Measurements from ENCODE around the gene RAB5IF.
A peak's percentile ranks its signal among the peaks of the same experiment; 100 is the strongest.

The RAB5IF gene

DNA sequence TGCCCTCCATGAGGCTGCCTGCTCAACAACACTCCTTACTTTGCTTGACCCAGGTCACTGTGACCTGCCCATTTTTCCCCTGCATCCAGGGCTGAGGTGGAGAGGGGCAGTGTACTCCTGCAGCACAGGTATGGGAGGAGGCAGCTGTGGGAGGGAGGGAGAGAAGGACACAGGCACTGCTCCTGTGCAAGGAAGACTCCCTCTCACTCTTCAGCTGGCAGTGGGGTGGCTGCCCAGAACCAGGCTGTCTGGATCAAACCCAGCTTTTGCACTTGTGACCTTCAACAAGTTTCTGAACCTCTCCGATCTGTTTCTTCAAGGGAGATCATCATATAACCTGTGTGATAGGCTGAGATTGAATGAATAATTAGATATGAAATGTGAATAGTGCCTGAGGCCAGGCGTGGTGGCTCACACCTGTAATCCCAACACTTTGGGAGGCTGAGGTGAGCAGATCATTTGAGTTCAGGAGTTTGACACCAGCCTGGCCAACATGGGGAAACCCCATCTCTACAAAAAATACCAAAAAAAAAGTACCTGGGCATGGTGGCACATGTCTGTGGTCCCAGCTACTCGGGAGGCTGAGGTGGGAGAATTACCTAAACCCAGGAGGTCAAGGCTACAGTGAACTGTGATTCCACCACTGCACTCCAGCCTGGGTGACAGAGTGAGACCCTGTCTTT is 18.1 kb upstream of the RAB5IF start:
- TF ChIP-seq, protein P1, sequence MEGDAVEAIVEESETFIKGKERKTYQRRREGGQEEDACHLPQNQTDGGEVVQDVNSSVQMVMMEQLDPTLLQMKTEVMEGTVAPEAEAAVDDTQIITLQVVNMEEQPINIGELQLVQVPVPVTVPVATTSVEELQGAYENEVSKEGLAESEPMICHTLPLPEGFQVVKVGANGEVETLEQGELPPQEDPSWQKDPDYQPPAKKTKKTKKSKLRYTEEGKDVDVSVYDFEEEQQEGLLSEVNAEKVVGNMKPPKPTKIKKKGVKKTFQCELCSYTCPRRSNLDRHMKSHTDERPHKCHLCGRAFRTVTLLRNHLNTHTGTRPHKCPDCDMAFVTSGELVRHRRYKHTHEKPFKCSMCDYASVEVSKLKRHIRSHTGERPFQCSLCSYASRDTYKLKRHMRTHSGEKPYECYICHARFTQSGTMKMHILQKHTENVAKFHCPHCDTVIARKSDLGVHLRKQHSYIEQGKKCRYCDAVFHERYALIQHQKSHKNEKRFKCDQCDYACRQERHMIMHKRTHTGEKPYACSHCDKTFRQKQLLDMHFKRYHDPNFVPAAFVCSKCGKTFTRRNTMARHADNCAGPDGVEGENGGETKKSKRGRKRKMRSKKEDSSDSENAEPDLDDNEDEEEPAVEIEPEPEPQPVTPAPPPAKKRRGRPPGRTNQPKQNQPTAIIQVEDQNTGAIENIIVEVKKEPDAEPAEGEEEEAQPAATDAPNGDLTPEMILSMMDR (IDR thresholded peaks at IDR 0.05; ENCODE audit: low read depth, low read length) = no peak

DNA sequence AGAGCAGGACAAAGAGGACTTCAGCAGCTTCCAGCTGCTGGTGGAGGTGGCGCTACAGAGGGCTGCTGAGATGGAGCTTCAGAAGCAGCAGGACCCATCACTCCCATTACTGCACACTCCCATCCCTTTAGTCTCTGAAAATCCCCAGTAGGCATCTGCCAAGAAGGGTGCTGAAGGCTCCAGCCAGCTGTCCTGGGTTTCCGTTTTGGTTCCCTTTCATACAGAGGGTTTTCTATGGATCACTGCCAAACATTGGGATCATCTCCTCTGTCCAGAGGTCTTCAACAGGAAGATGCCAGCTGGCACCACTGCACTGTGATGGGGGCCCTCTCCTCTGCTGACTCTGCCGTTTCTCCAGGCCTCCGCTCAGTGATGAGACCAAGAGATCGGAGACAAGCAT is 14.3 kb upstream of the RAB5IF start:
- TF ChIP-seq, protein P1 (IDR thresholded peaks at IDR 0.05; ENCODE audit: low read depth, low read length) = no peak
- DNase-seq (ENCODE audit: extremely low read depth, low read depth) = no peak

More for the DNA sequence above, 18.1 kb upstream of the RAB5IF start:
- DNase-seq (ENCODE audit: extremely low read depth, low read depth) = no peak

DNA sequence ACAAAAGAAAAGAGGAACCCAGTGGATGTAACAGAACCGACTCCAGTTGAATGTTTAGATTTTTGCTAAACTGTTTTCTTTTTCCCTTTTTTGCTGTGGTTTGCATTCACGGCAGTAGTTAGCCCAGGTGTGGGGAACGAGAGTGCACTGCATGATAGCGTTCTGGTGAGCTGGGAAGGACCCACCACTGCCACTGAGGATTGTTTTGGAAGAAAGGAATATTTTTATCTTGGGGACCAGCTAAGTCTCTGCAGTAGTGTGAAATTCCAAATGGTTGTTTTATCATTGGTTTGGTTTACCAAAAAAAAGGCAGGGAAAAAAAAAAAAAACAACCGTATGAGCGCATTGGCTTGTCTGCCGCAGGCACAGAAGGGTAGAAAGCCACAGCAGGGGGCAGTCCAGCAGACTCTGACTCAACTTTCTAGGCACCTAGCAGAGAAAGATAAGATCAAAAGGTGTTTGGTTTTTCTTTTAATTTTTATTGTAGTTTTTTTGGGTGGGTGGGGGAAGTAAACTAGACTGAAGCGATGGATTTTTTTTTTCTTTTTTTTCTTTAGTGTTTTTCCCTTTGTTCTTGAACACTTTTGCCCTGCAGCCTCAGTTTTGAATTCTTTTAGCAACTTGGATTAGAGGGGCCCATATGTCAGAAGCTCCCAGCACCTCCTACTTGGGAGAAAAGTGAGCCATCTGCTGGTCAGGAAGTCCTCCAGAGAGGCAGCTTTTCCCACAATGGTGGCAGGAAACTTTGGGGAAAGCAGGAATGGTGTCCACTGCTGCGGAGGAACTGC is 13.5 kb upstream of the RAB5IF start:
- DNase-seq (ENCODE audit: extremely low read depth, low read depth) = no peak
- TF ChIP-seq, protein P1 (IDR thresholded peaks at IDR 0.05; ENCODE audit: low read depth, low read length) = peak; percentile 54

DNA sequence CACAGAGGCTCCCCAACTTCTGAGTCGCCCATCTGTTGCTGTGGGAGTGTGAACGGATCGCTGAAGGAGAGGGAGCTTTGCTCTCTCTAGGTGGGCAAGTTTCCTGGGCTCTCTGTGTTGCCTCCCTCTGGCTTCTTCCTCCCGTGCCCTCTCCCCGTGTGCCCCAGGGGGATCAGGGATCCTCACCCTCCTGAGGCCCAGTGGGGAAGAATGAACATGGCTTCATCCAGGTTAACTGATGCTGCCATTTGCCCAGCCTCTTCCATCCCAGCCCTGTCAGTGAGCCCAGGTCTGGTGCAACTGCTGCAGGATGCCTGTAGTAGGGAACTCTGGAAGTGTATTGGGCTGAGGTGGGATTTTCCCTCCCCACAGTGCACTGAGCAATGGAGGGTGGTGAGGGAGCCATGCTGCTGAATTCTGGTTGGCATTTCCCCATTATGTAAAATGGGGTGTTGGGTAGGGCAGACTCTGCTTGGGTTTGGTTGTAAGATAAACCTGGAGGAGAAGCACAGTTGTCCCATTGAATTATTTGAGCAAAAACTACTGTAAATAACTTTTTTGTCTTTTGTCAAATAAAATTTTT is 12.1 kb upstream of the RAB5IF start:
- DNase-seq (ENCODE audit: extremely low read depth, low read depth) = no peak
- TF ChIP-seq, protein P1 (IDR thresholded peaks at IDR 0.05; ENCODE audit: low read depth, low read length) = no peak

DNA sequence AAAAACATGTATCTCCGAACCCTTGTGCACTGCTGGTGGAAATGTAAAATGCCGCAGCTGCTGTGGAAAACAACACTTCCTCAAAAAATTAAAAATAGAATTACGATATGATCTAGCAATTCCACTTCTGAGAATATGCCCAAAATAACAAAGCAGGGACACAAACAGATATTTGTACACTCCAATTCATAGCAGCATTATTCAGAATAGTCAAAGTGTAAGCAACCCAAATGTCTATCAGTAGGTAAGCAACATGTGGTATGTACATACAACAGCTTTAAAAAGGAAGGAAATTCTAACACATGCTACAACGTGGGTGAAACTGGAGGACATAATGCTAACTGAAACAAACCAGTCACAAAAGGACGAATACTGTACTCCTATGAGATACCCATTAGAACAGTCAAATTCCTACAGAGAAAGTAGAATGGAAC is 5.7 kb upstream of the RAB5IF start:
- DNase-seq (ENCODE audit: extremely low read depth, low read depth) = no peak
- TF ChIP-seq, protein P1 (IDR thresholded peaks at IDR 0.05; ENCODE audit: low read depth, low read length) = no peak

DNA sequence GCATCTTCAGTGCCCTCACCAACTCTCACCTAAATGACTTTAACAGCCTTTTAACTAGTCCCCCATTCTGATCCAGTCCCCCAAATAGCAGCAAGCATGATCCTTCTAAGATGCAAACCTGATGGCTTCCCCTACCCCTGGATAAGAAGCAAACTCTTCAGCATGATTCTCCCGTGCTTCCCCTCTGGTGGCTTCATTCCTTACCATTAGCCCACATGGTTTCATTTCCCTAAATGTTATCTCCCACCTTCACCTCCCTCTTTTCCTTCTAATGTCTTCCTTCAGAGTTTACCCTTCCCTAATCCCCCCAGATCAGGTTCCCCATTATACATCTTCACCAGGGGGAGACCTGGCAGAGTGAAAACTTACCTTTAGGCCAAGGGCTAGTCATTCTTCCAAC is 4.0 kb upstream of the RAB5IF start:
- no peak for DNase-seq (ENCODE audit: extremely low read depth, low read depth)
- TF ChIP-seq, protein P1 (IDR thresholded peaks at IDR 0.05; ENCODE audit: low read depth, low read length) = no peak

DNA sequence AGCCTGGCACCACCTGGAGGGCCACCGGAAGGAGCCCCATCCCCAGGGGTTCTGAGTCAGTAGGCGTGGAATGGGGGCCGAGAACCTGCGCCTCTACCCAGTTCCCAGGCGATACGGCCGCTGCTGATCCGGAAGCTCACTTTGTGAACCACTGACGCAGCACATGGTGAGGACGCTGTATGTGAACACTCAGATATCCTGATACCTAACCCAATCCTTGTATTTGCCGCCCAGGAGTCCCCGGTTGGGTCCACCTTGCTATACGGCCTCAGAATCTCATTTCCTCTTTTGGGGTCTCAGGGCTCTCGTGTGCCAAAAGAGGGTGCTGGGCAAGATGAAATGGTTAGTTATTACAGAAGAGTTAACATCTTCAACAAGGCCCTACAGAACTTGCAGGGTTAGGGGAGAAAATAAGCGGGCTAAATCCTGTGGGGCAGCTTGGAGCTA is 604 bp upstream of the RAB5IF start:
- TF ChIP-seq, protein P1 (IDR thresholded peaks at IDR 0.05; ENCODE audit: low read depth, low read length) = no peak
- no peak for DNase-seq (ENCODE audit: extremely low read depth, low read depth)
